CD4-positive, alpha-beta T cell treated with Interferon gamma for 1 hour (primary cell): ENCODE data around the gene JPH4.
A peak's percentile ranks its signal among the peaks of the same experiment; 100 is the strongest.

Experiments used
- DNase-seq: peaks from one replicate; pipeline ENCODE4 v3.0.0-alpha.2; 2020

JPH4 gene

DNA sequence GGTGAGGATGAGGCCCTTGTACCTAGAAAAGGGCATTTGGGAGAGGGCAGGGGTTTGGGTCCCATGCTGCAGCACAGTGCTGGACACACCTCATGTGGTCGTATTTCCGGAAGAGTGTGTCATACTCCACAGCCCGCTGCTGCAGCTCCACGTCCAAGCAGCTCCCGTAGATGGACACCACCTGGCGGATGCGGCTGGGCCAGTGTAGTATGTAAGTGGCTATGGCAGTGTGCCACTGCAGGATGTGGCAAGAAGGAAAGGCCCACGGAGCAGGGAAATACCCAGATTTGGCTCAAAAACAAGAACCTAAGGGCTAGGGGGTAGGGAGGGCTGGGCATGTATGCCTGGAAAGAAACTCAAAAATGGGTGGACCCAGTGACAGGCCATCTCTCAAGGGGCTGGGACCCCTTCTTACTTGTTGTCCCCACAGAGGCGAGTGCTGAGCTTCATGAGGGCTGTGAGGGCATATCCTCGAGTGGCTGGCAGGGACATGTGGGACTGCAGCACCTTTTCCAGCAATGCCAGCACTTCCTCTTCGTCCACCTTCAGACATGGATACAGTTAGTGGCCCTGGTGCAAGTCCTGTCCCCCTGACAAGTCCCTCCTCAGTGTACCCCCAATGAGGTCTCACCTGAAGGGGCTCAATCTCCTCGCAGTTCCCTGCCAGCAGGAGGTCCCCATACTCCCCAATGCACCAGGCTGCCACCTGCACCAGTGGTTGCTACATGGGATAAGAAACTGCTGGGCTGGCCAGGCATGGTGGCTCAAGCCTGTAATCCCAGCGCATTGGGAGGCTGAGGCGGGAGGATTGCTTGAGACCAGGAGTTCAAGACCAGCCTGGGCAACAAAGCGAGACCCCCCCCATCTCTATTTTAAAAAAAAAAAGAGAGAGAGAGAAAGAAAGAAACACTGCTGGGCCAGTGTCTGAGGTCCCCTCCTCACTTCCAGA, 16.4 kb downstream of the JPH4 start:
- DNase-seq, result no peak

DNA sequence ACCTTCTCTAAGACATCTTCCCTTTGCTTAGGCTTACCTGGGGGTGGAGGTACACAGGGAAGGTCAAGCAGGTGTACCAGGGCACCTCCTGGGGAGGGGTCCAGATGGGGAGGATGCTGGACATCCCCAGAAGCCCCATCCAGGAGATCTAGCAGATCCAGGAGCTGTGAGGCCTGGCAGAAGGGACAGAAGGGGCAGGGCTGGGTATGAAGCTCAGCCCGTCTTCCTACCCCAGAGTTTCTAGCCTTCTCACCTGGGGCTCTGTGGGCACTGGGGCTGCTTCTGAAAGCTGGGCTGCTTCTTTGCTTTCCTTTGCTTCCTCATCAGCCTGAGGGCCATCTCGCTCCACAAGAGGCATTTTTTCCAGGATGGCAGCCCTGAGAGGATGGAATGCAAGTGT, 17.3 kb downstream of the JPH4 start:
- no peak for DNase-seq

DNA sequence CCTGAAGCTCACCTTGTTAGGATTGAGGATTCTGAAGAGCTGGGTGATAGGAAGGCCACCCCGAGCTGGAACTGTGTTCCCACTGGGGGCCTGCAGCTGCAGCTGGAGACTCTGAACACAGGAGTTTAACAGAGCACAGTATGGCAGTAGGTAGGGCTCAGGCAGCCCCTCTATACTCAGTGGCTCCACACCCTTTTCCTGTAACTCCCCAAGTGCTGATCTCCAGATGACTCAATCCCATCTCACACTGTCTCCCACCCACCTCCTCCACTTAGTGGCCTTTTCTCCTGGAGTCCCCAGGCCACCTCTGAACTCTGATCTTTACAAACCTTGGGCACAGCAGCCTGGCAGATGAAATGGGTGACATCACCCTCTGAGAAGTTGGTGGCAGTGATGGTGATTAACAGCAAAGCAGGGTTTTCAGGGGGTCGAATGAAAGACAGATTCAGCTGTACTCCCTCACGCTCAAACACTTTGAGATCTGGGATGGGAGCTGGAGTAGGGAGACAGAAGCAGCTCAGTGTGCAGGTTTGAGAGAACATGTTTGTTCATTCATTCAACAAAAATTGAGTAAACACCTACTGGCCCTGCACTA, 18.6 kb downstream of the JPH4 start:
- DNase-seq, result no peak

DNA sequence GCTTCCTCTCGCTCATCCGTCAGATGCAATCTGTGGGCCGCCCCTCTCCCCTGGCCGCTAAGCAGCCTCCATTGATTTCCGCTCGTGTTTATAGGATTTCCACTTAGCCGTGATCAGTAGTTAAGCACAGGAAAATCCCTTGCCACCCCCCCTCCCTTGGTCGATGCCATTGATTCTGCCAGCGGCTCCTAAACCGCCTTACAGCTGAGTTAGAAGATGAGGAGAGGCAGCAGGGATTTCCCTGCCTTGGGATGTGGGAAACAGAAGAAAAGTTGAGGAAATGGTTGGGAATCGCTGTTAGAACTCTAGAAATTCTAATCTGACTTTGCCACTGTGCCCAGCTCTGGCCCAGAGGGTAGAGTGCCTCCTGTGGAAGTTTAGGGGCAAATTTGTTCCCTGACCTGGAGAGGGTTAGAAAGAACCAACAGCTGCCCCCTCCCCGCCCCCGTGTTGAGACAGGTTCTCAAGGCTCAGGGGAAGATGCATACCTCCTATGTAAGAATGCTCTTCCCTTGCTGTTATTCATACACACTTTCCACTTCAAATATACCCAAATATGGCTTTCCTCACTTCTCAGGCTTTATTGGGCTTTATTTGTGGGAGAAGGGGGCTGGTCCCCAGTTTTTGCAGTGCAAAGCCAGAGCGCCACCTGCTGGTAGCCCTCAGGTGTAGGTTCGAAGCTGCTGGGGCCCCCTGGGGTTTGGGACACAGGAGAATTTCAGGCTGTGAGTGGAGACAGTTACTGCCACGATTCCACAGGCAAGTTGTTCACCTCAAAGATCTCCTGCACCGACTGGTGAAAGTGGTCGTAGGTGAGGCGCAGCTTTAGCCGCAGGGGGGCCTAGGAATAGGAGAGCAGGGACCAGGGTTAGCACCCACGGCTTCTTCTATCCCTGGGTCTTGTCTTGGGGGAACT, 19.3 kb downstream of the JPH4 start:
- DNase-seq, result peak; percentile 55

DNA sequence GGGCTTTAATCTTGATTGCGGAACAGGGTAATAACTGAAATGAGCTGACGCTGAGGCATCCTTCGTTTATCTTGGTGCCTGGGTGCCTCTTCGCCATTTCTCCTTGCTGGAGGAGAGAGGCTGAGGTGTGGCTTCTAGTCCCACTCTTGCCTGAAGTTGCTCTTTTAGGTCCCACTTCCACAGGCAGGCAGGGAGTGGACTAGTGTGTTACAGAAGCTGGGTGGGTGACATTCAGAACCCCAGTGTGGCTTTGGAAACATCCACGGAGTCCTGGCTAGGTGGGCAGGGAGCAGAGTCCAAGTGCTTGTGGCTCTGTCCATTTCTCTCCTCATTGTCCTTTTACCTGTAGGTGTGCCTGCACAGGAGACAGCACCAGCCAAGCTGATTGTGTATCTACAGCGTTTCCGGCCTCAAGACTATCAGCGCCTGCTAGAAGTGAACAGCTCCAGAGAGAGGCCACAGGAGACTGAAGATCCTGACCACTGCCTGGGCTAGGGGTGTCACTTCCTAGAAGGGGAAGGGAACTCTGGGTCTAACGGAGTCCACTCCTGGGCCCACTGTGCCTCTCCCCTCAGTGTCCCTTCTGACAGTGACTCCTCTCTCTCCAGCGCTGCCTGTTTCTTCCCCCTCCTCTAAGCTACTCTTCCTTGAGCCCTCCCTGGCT, 20.1 kb downstream of the JPH4 start:
- no peak for DNase-seq

DNA sequence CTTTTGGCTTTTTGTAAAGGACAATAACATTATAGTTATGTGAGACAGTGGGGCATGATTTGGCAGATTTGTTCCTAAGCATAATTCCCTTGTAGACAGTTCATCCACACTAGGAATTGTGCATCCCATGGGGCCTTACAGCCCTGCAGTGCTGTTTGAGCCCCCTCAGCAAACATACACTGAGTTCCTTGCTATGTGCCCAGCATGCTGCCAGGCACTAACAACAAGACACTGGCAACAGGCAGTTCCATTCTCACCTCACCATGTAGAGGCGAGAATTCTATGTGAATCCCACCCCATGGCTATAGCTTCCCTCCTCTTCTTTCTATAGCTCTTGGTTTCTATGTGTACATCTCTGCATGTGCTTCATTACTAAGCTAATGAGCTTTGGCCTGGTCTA, 20.6 kb downstream of the JPH4 start:
- no peak for DNase-seq

DNA sequence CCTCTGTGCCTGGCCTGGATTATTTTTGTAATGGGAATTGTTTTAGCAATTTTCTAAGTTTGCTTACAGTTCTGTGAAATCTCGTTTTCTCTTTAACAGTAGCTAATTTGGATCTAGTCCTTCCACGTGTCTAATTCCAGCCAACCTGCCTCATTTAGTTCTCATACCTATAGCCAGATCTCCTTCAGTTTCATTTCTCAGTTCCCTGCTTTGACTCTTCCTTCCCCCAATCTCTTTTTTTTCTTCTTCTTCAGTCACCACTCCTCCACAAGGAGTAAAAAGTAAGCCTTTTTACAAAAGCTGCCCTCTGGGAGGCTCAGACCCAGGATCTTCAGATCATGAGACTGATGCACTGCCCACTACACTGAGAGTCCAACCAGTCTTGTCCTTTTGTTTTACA, 21.1 kb downstream of the JPH4 start:
- DNase-seq, result no peak

DNA sequence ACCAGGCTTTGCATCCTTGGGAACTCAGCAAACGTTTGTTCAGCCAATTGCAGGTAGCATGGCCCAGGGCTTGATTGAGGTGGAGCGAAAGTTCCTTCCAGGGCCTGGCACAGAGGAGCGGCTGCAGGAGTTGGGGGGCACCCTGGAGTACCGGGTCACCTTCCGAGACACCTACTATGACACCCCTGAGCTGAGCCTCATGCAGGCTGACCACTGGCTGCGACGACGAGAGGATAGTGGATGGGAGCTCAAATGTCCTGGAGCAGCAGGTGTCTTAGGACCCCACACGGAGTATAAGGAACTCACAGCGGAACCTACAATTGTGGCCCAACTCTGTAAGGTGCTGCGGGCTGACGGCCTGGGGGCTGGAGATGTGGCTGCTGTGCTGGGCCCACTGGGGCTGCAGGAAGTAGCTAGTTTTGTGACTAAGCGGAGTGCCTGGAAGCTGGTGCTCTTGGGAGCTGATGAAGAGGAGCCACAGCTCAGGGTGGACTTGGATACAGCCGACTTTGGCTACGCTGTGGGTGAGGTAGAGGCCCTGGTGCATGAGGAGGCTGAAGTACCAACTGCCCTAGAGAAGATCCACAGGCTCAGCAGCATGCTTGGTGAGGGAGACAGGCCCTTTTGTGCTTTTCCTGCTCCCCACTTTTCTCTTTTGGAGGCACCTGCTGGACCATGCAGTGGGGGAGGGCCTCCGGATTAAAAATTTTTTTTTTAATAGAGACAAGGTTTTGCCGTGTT, 21.7 kb downstream of the JPH4 start:
- DNase-seq, result no peak

DNA sequence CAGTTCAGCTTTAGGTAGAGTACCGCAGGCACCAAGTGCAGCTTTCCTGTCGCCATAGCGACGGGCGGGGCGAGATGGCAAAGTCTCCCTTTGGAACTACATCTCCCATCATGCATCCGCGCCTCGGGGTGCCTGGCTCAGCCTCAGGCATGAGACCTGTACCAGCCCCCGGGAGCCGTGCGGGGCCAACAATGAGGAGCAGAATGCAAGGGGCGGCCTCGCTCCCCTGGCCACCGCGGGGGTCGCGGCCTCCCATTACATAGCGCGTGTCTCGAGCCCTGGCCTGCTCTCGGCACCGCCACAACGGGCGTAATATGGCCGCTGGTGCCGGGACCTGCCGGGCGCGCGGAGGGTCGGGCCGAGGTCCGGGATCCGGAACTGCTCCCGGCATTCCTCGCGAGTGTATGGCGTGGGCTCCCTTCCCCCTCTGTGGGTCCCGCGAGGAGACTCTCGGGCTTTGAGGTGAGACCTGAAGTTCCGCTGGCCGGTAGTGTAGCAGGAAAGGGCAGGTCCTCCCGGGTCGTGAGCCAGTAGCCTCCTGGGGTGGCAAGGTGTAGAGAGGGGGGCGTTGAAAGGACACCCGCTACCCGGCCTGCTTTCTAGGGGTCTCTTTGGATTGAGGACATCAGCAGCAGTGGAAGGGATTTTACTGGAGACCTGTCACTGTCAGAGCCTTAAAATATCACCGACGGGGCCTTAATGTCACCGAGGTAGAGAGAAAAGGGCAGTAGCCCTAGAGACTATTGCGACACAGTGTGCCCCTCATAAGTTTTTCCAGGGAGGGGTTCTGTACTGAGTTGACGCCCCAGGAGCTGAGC, 22.5 kb downstream of the JPH4 start, which contains the start of gene THTPA:
THTPA (plus strand) TSS at position 390 of the 818 bp plus-strand sequence. CDS start 487 bp downstream, outside the sequence.
- DNase-seq, result peak; percentile 92

DNA sequence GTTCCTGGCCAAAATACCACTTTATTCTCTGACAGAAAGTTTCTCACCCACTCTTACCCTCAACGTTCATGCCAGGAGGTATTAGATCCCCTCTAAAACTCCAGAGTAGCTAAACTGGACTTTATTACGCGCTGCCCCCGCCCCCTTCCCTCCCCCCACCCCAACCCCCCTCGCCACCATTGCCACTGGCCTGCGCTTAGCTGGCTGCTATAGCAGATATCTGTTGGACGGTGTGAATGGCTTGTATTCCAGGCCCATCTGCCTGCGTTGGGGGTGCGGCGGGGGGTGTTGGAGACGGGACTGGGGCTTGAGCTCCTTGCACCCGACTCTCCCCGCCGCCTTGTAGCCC, 23.1 kb downstream of the JPH4 start:
- DNase-seq, result no peak

DNA sequence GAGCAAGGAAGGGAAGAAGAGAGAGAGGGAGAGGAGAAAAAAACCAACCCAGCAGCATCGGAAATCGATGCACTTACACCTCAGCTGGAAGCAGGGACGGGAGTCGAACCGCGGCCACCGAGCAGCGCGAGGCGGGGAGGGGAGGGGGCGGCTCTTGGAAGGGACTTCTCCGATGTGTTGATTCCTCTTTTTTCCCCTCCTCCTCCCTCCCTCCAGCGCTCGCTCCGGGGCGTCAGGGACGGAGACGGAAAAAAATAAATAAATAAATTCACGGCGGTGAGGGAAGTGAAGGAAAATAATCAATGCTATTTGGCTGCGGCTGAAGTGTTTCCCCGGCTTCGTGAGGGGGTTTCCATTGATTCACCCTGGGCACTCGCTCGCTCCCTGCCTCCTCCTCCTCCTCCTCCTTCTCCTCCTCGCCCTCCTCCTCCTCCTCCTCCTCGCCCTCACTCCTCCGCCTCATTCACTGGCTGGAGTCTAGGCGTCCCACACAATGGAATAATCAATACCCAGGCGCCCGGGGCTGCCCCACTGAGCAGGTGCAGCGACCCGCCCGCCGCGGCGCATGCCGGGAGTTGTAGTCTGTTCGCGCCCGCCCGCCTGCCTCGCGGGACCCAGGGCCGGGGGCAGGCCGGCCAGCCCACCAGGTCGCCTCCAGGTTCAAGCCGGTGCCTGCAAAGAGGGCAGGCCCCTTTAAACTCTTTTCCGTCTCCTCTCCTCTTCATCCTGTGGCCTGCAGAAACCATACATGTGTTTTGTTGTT, 27.1 kb downstream of the JPH4 start, which contains the start of gene ZFHX2:
ZFHX2 (minus strand) TSS at position 500 of the 763 bp plus-strand sequence. CDS start 16,440 bp downstream, outside the sequence.
- peak; percentile 56 for DNase-seq

DNA sequence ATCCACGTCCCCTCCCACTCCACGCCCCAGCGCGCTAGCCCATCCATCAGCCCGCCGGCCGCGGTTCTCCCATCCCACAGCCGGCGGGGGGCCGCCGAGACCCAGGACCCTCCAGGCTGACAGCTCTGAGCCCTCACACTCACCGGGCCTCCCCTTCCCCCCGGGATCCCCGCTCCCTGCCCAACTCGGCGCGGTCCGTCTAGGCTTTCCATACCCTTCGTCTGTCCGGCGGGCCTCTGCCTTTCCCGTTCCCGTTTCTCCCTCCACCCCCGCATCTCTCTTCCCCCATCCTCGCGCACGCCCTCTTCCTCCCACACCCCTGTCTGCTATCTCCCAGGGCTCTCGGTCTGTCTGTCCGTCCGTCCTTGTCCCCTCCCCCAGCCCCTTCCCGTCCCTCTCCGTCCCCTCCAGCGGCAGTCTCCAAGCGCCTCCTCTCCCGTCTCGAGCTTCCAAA, 27.8 kb downstream of the JPH4 start:
- DNase-seq, result no peak

DNA sequence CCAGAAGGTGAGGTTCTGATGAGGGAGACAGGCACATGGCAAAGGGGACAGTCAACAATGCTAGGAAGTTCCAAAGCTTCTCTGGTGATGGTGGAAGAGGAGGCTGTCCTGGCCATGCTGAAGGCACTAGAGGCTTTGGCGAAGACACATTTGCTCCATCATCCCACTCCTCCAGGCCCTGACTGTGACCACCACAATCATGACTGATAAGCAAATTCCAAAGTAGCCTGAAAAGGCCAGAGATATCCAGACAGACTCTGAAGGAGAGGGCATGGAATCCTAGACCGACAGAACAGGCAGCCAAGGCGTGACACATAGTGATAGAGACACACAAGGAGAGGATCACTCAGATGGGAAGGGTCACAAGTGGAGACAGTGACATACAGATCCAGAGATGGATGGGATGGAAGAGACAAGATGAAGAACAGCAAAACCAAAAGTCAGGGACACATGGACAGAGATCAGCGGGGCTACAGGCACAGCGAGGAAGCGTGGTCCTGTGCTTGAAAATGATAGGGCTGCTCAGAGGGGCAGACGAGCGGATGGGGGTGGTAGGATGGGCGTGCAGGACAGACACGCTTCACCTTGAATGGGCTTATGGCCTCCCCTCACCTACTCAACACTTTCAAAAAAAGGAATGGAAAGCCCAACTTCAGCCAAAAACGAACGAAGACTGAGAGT, 28.3 kb downstream of the JPH4 start:
- no peak for DNase-seq

DNA sequence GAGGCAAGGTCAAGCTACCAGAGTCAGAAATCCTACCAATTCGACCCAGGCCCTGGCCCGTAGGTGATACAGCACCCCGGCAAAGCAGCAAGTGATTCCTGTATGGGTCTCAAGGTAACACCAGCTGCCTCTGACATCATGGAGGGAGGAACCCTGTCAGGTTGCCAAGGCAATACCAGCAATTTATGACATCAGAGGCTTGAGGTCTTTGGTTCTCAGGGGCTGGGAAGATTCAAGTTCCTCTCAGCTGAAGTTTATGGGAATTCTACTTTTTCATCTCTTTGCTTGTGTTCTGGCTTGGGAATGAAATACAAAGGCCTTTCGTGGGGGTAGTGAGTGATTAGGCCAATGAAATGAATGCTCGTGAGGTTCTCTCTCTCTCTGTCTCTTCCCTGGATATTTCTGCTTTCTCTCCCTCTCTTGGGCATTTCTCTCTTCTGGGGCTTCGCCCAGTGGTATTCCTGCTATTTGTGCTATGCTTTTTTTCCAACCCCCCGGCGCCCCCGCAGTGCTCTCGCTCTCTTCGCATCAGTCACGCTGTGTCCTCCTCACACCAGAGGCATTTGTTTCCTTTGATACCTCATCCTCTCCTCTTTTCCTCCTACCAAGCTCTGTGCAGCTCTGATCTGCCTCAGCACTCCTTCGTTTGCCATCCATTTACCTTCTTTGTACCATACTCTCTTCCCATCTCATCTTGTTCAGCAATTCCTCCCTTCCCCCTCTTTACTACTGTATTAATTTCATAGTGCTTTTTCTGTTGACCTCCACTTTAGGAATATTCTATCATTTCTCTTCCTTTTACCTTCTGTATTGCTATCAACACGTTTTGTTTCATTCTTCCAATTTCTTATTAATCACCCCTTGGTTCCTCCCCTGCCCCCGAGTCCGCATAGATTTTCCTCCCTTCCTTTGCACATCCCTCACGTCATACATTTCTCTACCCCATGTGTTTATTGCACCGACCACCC, 30.0 kb downstream of the JPH4 start:
- no peak for DNase-seq

DNA sequence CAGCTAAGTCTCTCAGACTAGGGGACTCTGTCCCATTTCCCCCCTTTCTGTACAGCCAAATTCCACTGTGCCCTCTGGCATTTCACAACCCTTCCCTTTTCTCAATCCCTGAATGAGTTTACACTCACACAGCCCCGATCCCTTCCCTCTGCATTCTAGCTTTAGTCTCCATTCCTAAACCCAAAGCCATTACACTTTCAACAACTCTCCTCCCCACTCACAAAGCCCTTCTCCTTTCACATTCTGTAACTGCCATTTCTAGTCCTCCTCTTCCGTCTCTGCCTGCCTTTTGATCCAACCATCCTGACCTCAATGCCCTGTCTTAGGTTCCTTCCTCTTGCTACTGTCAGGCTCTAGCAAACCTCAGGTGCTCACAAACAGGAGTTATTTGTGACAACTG, 30.7 kb downstream of the JPH4 start:
- DNase-seq, result no peak

DNA sequence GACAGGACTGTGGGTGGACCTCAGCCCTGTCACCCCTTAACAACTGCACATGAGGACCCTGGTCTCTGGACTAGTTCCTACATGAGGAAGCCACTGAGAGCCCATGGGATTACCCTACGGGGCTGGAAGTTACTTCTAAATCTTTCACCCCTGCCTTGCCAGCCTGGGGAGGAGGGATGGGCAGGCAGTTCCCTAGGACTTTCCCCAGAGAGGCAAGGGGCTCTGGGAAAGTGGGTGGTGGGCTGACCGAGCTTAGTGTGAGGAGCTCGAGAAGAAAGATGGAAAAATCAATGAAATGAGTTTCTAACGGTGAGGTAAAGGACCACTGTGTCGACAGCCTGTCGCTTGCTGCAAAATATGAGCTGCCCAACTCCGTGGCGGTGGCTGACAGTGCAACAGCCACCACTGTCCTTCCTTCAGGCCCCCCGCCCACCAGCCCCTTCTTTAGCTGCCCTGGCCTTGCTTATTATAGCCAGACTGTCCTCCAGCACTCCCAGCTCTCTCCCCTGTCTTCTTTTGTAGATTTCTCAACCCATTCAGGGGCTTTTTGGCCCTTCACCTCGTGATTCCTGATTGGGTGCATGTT, 32.0 kb downstream of the JPH4 start:
- no peak for DNase-seq

DNA sequence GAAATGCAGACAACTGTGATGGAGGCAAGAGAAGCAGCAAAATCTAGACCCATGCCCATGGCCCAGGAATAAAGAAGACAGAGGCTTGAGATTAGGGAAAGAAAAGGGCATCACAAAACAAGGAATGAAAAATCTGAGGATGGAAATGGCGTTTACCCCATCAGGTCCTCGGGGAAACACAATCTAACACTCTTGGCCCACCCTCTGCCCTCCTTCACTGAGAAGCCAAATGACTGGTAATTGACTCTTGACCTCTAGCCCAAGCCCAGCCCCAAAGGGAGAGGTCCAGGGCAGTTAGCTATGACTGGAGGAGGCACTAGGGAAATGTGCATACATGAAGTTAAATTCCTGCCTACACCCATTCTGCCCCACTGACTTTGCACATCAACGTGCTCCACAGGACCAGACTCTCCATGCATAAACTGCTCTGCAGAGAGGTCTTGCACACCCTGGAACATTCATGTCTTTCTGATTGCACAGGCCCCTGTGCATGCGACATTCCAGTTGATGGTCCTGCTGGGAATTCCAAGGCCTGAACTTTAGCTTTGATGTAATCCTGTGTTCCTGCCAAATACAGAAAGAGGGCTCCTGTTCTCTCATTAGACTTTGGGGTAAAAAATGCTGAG, 32.7 kb downstream of the JPH4 start:
- no peak for DNase-seq
